Ishikawa (cell line): ENCODE data around the gene ATP1A4.

Source experiments
- CREB1 ChIP-seq: IDR thresholded peaks from 2 replicates; pipeline ENCODE4 v1.6.1; 2012; ENCODE audit warnings: low read depth
- EGR1 ChIP-seq: IDR thresholded peaks from 2 replicates; pipeline ENCODE4 v1.6.1; 2012
- EP300 ChIP-seq: IDR thresholded peaks from 2 replicates; pipeline ENCODE4 v1.6.1; 2012; ENCODE audit warnings: borderline replicate concordance
- NFIC ChIP-seq: IDR thresholded peaks from 2 replicates; pipeline ENCODE4 v1.6.1; 2012
- RAD21 ChIP-seq: IDR thresholded peaks from 2 replicates; pipeline ENCODE4 v1.6.1; 2012; ENCODE audit warnings: low read depth
- TAF1 ChIP-seq: IDR thresholded peaks from 2 replicates; pipeline ENCODE4 v1.6.1; 2012; ENCODE audit warnings: low read depth, mild to moderate bottlenecking
- TCF12 ChIP-seq: IDR thresholded peaks from 2 replicates; pipeline ENCODE4 v1.6.1; 2012; ENCODE audit warnings: low read depth
- TEAD4 ChIP-seq: IDR thresholded peaks from 2 replicates; pipeline ENCODE4 v1.6.1; 2012
- YY1 ChIP-seq: IDR thresholded peaks from 2 replicates; pipeline ENCODE4 v1.6.1; 2012; ENCODE audit warnings: low read depth
- ZBTB7A ChIP-seq: IDR thresholded peaks from 2 replicates; pipeline ENCODE4 v1.6.1; 2012; ENCODE audit warnings: low read depth
- TF ChIP-seq, protein P1 (sequence below): IDR thresholded peaks from 2 replicates; pipeline ENCODE4 v1.6.1; 2012; ENCODE audit warnings: low read depth, mild to moderate bottlenecking
- TF ChIP-seq, protein P2 (sequence below): IDR thresholded peaks from 2 replicates; pipeline ENCODE4 v1.6.1; 2012
- TF ChIP-seq, protein P3 (sequence below): IDR thresholded peaks from 2 replicates; pipeline ENCODE4 v1.6.1; 2012

DNA sequence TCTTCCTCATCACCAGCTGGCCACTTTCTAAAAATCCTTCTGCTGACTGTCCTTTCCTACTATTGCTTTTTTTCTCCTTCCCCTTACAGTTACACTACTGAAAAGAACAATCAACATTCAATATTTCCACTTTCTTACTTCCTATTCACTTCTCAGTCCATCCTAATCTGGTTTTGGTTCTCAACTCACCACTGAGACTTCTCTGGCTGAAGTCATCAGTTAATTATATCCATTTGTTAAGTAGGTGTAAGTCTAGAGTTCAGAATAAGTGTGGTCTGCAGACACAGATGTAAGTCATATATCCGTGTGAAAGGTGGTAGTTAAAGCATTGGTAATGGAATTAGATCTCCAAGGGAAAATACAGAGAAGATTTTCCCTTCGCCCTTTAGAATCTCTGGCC is 75.2 kb downstream of the ATP1A4 start:
- TF ChIP-seq TEAD4 = no peak
- TF ChIP-seq, protein P1, sequence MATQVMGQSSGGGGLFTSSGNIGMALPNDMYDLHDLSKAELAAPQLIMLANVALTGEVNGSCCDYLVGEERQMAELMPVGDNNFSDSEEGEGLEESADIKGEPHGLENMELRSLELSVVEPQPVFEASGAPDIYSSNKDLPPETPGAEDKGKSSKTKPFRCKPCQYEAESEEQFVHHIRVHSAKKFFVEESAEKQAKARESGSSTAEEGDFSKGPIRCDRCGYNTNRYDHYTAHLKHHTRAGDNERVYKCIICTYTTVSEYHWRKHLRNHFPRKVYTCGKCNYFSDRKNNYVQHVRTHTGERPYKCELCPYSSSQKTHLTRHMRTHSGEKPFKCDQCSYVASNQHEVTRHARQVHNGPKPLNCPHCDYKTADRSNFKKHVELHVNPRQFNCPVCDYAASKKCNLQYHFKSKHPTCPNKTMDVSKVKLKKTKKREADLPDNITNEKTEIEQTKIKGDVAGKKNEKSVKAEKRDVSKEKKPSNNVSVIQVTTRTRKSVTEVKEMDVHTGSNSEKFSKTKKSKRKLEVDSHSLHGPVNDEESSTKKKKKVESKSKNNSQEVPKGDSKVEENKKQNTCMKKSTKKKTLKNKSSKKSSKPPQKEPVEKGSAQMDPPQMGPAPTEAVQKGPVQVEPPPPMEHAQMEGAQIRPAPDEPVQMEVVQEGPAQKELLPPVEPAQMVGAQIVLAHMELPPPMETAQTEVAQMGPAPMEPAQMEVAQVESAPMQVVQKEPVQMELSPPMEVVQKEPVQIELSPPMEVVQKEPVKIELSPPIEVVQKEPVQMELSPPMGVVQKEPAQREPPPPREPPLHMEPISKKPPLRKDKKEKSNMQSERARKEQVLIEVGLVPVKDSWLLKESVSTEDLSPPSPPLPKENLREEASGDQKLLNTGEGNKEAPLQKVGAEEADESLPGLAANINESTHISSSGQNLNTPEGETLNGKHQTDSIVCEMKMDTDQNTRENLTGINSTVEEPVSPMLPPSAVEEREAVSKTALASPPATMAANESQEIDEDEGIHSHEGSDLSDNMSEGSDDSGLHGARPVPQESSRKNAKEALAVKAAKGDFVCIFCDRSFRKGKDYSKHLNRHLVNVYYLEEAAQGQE = no peak
- TF ChIP-seq YY1 = no peak
- TF ChIP-seq EP300 = no peak
- no peak for TF ChIP-seq TCF12
- TF ChIP-seq, protein P2, sequence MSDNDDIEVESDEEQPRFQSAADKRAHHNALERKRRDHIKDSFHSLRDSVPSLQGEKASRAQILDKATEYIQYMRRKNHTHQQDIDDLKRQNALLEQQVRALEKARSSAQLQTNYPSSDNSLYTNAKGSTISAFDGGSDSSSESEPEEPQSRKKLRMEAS = no peak
- no peak for TF ChIP-seq NFIC
- no peak for TF ChIP-seq RAD21
- TF ChIP-seq TAF1 = no peak
- no peak for TF ChIP-seq CREB1
- TF ChIP-seq, protein P3, sequence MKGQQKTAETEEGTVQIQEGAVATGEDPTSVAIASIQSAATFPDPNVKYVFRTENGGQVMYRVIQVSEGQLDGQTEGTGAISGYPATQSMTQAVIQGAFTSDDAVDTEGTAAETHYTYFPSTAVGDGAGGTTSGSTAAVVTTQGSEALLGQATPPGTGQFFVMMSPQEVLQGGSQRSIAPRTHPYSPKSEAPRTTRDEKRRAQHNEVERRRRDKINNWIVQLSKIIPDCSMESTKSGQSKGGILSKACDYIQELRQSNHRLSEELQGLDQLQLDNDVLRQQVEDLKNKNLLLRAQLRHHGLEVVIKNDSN = no peak
- TF ChIP-seq EGR1 = no peak
- TF ChIP-seq ZBTB7A = no peak
